Activated T-helper 2 cell treated with anti-CD3 and anti-CD28 coated beads, Interferon-gamma antibody, Interleukin-2, Interleukin-4, amounts not matched to agents 10 μg/mL and 5 μg/mL and 100 μg/mL, durations not matched to agents 14 hours and 24 hours and 36 hours (primary cell): Measurements from ENCODE around the gene IFT80. TPM values are rescaled to one million over a fixed set of nuclear protein-coding genes. Genes with fewer than 3 reads are reported as not detected.
"Not testable (repeated sequence)": the region's sequence is repeated elsewhere in the genome, so short reads cannot be mapped to it uniquely, and the experiment has no call there.

Source experiments
- DNase-seq: peaks from one replicate; pipeline ENCODE4 v3.0.0; 2021; ENCODE audit warnings: low spot score
- H3K27ac Mint-ChIP-seq: one replicate; pipeline ENCODE4 v1.8.0; 2021; ENCODE audit warnings: mixed read lengths
- H3K27me3 Mint-ChIP-seq: one replicate; pipeline ENCODE4 v1.8.0; 2021; ENCODE audit warnings: low read depth, mixed read lengths
- H3K36me3 Mint-ChIP-seq: one replicate; pipeline ENCODE4 v1.8.0; 2021; ENCODE audit warnings: low read depth, mixed read lengths
- H3K4me1 Mint-ChIP-seq: one replicate; pipeline ENCODE4 v1.8.0; 2021; ENCODE audit warnings: low read depth, mixed read lengths
- H3K4me3 Mint-ChIP-seq: one replicate; pipeline ENCODE4 v1.8.0; 2021; ENCODE audit warnings: low read depth, mild to moderate bottlenecking, moderate library complexity, mixed read lengths
- H3K9me3 Mint-ChIP-seq: one replicate; pipeline ENCODE4 v1.8.0; 2021; ENCODE audit warnings: mixed read lengths
- intact Hi-C: fragments of 100-400 bp; cut with micrococcal nuclease; formaldehyde crosslinking; loops from one replicate; pipeline ENCODE4 v1.15.1; 2023
- total RNA-seq: library from RNA; stranded (reverse); gene quantifications from 2 replicates; pipeline ENCODE4 v1.2.3, GENCODE V29; 2022

The IFT80 gene
- total RNA-seq, 1 donor from 2014 or later, result 19.2 TPM

DNA sequence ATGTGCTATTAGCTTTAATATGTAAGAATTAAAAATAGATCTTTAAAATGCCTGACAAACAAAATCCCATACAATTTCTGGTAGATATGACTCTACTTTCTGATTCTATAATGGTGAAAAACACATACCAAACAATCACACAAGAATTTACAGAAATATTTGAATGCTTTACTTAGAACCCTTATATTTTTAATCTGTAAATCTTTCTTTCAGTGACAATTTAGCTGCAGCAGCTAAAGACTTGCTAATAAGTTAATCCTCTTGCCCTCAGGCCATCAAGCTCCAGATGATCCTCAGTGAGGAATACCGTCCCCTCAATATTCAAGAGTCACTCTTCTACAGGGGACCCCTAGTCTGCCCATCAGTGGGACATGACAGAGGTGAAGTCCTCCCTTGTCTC, 118.2 kb downstream of the IFT80 start:
- Mint-ChIP-seq H3K9me3 (no peaks in the 10 kb centered on the region), H3K27me3 (no peaks in the 10 kb centered on the region)

DNA sequence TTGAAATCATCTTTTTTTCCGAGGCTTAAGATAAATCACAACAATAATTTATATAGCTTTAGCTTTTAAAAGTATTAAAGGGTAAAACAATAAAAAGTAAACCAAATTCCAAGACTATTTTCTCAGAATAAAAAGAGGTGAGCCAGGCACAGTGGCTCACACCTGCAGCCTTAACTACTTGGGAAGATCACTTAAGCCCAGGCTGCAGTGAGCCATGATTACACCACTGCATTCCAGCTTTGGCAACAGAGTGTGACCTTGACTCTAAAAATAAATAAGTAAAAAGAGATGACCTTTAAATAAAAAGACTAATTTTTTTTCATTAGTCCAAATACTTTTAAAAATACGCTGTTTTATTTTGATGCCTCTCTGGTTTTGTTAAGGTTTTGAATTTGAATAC, 119.4 kb downstream of the IFT80 start:
- no peaks in the 10 kb centered on the region for H3K9me3 Mint-ChIP-seq
- no peaks in the 10 kb centered on the region for H3K27me3 Mint-ChIP-seq
- no peak overlapping the region for H3K27ac Mint-ChIP-seq
- no peak for DNase-seq
- H3K36me3 Mint-ChIP-seq, result peaks cover 7% of the 10 kb centered on the region
- no peak overlapping the region for H3K4me3 Mint-ChIP-seq
- H3K4me1 Mint-ChIP-seq, result no peaks in the 10 kb centered on the region
- intact Hi-C loops, result no loop called here

More for the DNA sequence above, 118.2 kb downstream of the IFT80 start:
- Mint-ChIP-seq H3K4me3 (no peak overlapping the region), H3K4me1 (no peaks in the 10 kb centered on the region), H3K36me3 (peaks cover 7% of the 10 kb centered on the region), H3K27ac (no peak overlapping the region)
- no peak for DNase-seq
- intact Hi-C loops, result no loop called here

DNA sequence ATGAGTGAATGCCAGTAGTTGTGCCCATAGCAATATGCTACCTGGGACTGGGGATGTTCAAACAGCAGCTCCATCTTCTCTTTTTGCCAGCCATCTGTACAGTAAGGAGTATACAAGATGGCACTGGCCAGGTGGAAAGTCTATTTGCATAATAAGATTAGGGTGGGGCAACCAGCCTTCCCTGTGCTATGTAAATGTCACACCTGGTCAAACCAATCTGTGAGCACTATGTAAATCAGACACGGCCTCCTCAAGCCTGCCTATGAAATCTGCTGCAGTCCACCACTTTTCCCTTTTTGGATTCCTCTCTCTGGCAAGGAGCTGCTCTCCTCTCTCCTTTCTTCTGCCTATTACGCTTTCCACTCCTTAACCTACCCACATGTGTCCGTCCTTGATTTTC, 120.8 kb downstream of the IFT80 start:
- no peaks in the 10 kb centered on the region for H3K27me3 Mint-ChIP-seq
- no peak overlapping the region for H3K27ac Mint-ChIP-seq
- H3K4me3 Mint-ChIP-seq, result no peak overlapping the region
- no peak for DNase-seq
- peaks cover 7% of the 10 kb centered on the region for H3K36me3 Mint-ChIP-seq
- intact Hi-C loops, result no loop called here
- H3K9me3 Mint-ChIP-seq, result no peaks in the 10 kb centered on the region
- H3K4me1 Mint-ChIP-seq, result no peaks in the 10 kb centered on the region

DNA sequence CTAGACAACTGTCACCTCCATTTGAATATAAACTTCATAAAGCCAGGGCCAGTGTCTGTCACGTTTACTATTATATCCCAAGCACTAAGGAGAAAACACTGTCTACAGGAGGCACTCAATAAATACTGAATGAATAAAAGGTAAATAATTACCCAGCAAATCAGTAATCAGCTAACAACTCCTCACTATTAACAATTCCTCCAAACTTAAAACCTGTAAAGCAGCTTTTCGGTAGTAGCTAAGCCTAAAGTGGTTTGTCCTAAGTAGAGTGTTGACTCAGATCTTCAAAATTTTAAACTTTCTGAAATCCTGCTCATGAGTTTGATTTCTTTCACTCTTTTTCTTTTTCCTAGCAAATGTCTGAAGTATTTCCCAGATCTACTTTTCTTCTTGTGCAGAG, 133.9 kb downstream of the IFT80 start:
- no peak for DNase-seq
- intact Hi-C loops, result no loop called here
- Mint-ChIP-seq H3K4me3 (no peak overlapping the region), H3K36me3 (peaks cover 3% of the 10 kb centered on the region), H3K4me1 (peaks cover 5% of the 10 kb centered on the region), H3K27ac (no peak overlapping the region), H3K27me3 (no peaks in the 10 kb centered on the region), H3K9me3 (no peaks in the 10 kb centered on the region)

DNA sequence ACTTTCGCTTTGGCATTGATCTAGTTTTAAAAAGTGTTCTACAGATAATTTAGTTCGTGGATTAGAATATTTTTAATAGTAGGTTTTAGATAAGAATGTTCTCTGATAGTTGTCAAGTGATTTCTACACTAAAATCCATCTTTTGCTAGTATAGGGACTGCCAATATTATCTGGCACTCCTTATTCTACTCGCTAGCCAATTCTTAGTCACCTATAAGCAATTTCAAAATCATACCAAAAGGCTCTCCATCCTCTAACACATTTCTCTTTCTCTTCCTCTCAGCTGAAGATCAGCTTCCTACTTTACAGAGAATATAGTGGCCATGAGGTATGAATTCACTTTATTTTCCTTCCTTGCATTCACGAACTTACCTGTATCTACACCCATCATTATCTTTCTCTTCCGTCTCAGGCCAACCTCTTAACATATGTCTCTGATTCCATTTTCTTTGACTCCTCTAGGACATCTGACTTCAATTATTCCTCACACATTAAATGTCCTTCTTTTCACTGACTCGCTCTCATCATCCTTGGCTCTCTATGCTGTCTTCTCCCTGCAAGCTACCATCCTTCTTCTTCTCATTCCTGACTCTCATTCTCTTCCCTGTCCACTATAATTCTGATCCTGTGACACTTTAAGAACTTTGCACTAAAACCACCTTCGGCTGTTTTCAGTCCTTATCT, 138.3 kb downstream of the IFT80 start:
- no peak overlapping the region for H3K4me3 Mint-ChIP-seq
- H3K4me1 Mint-ChIP-seq, result peaks cover 5% of the 10 kb centered on the region
- no peaks in the 10 kb centered on the region for H3K27me3 Mint-ChIP-seq
- H3K27ac Mint-ChIP-seq, result no peak overlapping the region
- intact Hi-C loops, result no loop called here
- DNase-seq, result no peak
- no peaks in the 10 kb centered on the region for H3K36me3 Mint-ChIP-seq
- no peaks in the 10 kb centered on the region for H3K9me3 Mint-ChIP-seq

DNA sequence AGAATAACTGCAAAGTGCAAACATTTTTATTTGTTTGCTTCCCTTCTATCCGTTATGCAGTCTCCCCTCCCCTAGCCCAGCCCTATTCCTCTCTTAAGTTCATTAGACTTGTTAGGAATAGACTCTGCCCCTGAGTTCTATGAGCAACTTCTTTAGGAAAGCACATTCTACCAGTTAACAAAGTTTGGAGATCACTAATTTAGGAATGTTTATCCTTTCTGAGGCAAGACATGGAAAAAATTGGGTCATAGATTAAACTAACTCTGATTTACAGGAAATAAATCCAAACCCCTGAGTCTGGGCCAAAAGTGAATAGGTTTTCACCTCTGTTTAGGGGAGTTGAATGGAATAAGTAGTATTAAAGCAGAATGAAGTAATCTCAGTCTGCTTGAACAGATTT, 139.4 kb downstream of the IFT80 start:
- Mint-ChIP-seq H3K4me3 (no peak overlapping the region), H3K27me3 (no peaks in the 10 kb centered on the region)
- intact Hi-C loops, result no loop called here

DNA sequence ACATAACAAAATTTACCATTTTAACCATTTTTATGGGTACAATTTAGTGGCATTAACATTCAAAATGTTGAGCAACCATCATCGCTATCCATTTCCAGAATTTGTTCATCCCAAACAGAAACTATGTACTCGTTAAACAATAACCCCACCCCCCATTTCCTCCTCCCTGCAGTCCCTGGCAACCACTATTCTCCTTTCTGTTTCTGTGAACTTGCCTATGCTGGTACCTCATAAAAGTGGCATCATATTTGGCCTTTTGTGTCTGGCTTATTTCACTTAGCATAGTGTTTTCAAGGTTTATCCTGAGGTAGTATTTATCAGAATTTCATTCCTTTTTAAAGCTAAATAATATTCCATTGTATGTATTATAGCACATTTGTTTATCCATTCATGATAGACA, 141.4 kb downstream of the IFT80 start:
- Mint-ChIP-seq H3K27me3 (no peaks in the 10 kb centered on the region), H3K36me3 (no peaks in the 10 kb centered on the region), H3K9me3 (no peaks in the 10 kb centered on the region), H3K4me1 (peaks cover 6% of the 10 kb centered on the region), H3K4me3 (no peak overlapping the region), H3K27ac (no peak overlapping the region)
- intact Hi-C loops, result no loop called here
- DNase-seq, result no peak

More for the DNA sequence above, 139.4 kb downstream of the IFT80 start:
- H3K4me1 Mint-ChIP-seq, result peaks cover 5% of the 10 kb centered on the region
- H3K27ac Mint-ChIP-seq, result no peak overlapping the region
- H3K9me3 Mint-ChIP-seq, result no peaks in the 10 kb centered on the region
- H3K36me3 Mint-ChIP-seq, result no peaks in the 10 kb centered on the region
- DNase-seq, result no peak

DNA sequence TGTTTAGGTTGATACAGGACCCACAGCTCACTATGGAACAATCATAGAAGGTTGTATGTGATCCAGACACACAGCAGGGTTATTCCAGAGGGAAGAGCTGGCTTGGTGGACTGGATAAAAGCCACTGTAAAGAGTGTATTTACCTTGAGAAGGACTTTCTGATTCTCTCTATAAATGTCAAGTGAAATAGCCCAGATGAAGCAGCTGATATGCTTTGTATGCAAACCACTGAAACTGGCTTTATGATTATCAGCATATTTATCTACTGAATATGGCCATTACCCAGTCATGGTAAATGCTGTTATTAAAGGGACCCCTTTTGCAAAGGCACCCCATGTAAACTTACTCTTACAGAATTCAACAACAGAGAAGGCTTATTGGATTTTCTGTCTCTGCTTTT, 145.7 kb downstream of the IFT80 start:
- Mint-ChIP-seq H3K36me3 (no peaks in the 10 kb centered on the region), H3K4me1 (peaks cover 1% of the 10 kb centered on the region), H3K27me3 (peaks cover 17% of the 10 kb centered on the region), H3K9me3 (no peaks in the 10 kb centered on the region), H3K27ac (no peak overlapping the region), H3K4me3 (no peak overlapping the region)
- intact Hi-C loops, result no loop called here
- no peak for DNase-seq

DNA sequence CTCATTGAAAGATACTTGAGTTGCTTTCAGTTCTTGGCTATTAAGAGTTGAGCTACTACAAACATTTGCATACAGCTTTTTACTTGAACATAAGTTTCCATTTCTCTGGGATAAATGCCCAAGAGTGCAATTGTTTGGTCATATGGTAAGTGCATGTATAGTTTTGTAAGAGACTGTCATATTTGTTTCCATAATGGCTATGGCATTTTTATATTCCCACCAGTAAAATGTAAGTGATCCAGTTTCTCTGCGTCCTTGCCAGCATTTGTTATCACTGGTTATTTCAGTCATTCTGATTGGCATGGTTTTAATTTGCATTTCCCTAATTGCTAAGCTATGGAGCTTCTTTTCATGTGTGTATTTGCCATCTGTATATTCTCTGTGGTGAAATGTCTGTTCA, 151.3 kb downstream of the IFT80 start:
- Mint-ChIP-seq H3K36me3 (no peaks in the 10 kb centered on the region), H3K4me3 (no peak overlapping the region)
- no peak for DNase-seq

DNA sequence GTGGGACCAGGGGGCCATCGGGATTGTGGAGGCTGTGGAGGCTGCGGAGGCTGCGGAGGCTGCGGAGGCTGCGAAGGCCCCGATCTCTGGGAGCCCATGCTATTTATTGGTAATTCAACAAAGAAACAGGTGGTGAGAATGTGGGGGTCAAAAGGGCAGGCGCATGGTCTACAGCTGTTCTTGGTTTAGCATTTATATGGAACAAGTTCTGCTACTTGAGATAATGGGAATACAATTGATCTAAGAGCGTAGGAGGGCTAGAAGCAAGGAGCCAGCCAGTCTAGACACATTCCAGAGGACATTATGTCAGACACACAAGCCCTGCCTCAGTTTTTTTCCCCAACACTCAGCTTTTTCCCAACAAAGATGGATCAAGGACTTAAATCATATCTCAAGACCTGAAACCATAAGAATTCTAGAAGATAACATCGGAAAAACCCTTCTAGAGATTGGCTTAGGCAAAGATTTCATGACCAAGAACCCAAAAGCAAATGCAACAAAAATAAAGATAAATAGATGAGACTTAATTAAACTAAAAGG, 153.7 kb downstream of the IFT80 start:
- H3K36me3 Mint-ChIP-seq, result no peaks in the 10 kb centered on the region
- H3K27ac Mint-ChIP-seq, result no peak overlapping the region
- intact Hi-C loops, result no loop called here
- H3K27me3 Mint-ChIP-seq, result peaks cover 49% of the 10 kb centered on the region
- no peak overlapping the region for H3K4me3 Mint-ChIP-seq
- H3K9me3 Mint-ChIP-seq, result no peaks in the 10 kb centered on the region
- DNase-seq, result no peak
- H3K4me1 Mint-ChIP-seq, result no peaks in the 10 kb centered on the region

More for the DNA sequence above, 151.3 kb downstream of the IFT80 start:
- no peak overlapping the region for H3K27ac Mint-ChIP-seq
- H3K4me1 Mint-ChIP-seq, result no peaks in the 10 kb centered on the region
- H3K9me3 Mint-ChIP-seq, result no peaks in the 10 kb centered on the region
- H3K27me3 Mint-ChIP-seq, result peaks cover 37% of the 10 kb centered on the region
- intact Hi-C loops, result no loop called here

DNA sequence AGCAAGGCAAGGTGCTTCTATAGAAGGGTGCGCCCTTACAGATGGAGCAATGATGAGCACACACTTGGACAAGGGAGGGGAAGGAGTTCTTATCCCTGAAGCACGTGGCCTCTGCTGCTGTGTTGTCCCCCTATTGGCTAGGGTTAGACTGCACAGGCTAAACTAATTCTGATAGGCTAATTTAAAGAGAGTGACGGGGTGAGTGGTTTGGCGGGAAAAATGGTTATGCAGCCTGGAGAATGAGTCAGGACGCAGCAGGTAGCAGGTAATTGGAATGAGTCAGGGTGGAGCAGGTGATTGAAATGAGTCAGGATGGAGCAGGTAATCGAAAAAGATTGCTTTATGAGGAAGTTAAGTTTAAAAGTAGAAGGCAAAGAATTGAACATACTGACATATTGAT, 158.3 kb downstream of the IFT80 start:
- intact Hi-C loops, H3K9me3 Mint-ChIP-seq, H3K4me3 Mint-ChIP-seq, H3K27ac Mint-ChIP-seq, H3K4me1 Mint-ChIP-seq, DNase-seq, H3K36me3 Mint-ChIP-seq: not testable (repeated sequence)
- H3K27me3 Mint-ChIP-seq, result peaks cover 48% of the 10 kb centered on the region

DNA sequence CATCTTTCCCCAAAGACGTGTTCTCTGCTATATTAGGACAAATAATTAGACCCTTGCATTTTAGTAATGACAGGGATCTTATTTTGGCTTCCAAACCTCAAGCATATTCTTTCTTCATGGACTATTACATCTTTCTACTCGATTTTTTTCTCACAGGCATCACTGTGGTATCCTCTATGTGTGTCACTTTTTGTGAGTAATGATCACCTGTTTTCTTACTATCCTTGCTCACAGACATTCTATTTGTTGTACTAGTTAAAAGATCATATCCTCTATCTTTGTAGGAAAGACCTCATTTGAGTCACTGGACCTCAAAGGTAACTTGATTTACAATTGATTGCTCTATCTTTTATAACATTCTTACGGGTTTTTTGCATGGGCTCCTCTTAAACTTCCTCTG, 167.0 kb downstream of the IFT80 start:
- no peak for DNase-seq
- no peak overlapping the region for H3K4me3 Mint-ChIP-seq
- peaks cover 8% of the 10 kb centered on the region for H3K4me1 Mint-ChIP-seq
- no peaks in the 10 kb centered on the region for H3K36me3 Mint-ChIP-seq
- H3K27ac Mint-ChIP-seq, result no peak overlapping the region
- intact Hi-C loops, result no loop called here
- H3K9me3 Mint-ChIP-seq, result no peaks in the 10 kb centered on the region
- H3K27me3 Mint-ChIP-seq, result peaks cover 50% of the 10 kb centered on the region

DNA sequence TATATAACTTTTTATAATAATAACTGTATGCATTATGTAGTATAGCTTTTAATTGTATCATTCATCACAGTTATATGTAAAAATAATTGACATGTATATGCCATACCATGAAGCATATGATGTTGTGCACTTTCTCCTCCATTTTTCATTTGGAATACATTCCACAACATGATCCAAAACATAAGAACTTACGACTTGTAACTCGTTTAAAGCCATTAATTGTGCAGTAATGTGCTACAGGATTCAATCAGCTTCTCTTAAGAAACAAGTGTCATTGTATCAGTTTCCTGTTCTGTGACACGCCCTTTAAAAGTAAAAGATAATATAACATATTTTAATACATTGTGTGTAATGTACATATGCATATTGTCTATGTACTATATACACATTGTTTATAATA, 171.6 kb downstream of the IFT80 start:
- Mint-ChIP-seq H3K27me3 (peaks cover 67% of the 10 kb centered on the region), H3K4me3 (no peak overlapping the region), H3K27ac (no peak overlapping the region), H3K9me3 (no peaks in the 10 kb centered on the region), H3K4me1 (peaks cover 21% of the 10 kb centered on the region), H3K36me3 (no peaks in the 10 kb centered on the region)
- no peak for DNase-seq
- intact Hi-C loops, result loop anchor here (5.0 to 10.0 kb wide), 4 partner anchors 175 to 463 kb away; no protein-coding TSS in a partner anchor
